AG04450 (cell line): Measurements from ENCODE around the gene ST6GALNAC2. TPM values are rescaled to one million over a fixed set of nuclear protein-coding genes. Genes with fewer than 3 reads are reported as not detected.

Experiments used
- CTCF ChIA-PET: fragments of 300-600, 350-600 bp; formaldehyde crosslinking; extraction: SDS; loops from one replicate; lab custom pipeline; 2022; ENCODE audit warnings: antibody characterized with exemption, inconsistent platforms; lab: Charles Lee
- POLR2A ChIA-PET: fragments of 350-600 bp; formaldehyde crosslinking; extraction: SDS; loops from one replicate; lab custom pipeline; 2021; ENCODE audit warnings: antibody characterized with exemption, inconsistent platforms; lab: Yijun Ruan, JAX
- DNase-seq: peaks from one replicate; pipeline ENCODE4 v3.0.0-alpha.2; 2011; ENCODE audit warnings: low read depth, low spot score
- H3K27ac ChIP-seq: one replicate; pipeline ENCODE4 v1.5.1; 2012; ENCODE audit warnings: low read depth, low read length, control low read depth
- H3K27me3 ChIP-seq: one replicate; pipeline ENCODE4 v1.6.0; 2012; ENCODE audit warnings: low read length; ENCODE audit not compliant: control insufficient read depth, insufficient read depth
- H3K4me3 ChIP-seq: 2 replicates; pipeline ENCODE4 v1.5.1; 2011; ENCODE audit warnings: mild to moderate bottlenecking, low read depth, low read length, control low read depth
- H3K9me3 ChIP-seq: 2 replicates; pipeline ENCODE4 v1.5.1; 2012; ENCODE audit warnings: low read length; ENCODE audit not compliant: control insufficient read depth, insufficient read depth
- CTCF ChIP-seq: IDR thresholded peaks from 2 replicates; pipeline ENCODE4 v1.5.1; 2011; ENCODE audit warnings: low read depth, low read length, control low read depth, inconsistent platforms
- polyA plus RNA-seq: library from polyadenylated mRNA; depleted of rRNA; stranded (reverse); fragments of >200 nt; gene quantifications from 2 replicates; pipeline ENCODE4 v1.2.3, GENCODE V29; 2011

ST6GALNAC2 gene
- polyA plus RNA-seq, 1 experiment, result 0.36 TPM

- ChIA-PET CTCF (interaction anchor here (0.6 to 2.0 kb wide), 4 partner anchors 16 to 61 kb away, joined by 3 to 9 read pairs (median 5); no protein-coding TSS in a partner anchor), POLR2A (interaction anchor here (0.9 to 1.3 kb wide), 3 partner anchors 106 to 175 kb away, joined by 3 to 4 read pairs (median 3); partner anchors contain the start of gene SRSF2)
- H3K9me3 ChIP-seq, result no peaks in the 10 kb centered on the region
- no peak overlapping the region for H3K4me3 ChIP-seq
- H3K27ac ChIP-seq, result peak overlapping the region; percentile 11
- DNase-seq, result peak; percentile 72
- no peaks in the 10 kb centered on the region for H3K27me3 ChIP-seq
- TF ChIP-seq CTCF, result no peak
Observed at GRCh38 chr17:76562734-76563148, 22.9 kb downstream of the ST6GALNAC2 start.

GRCh38 chr17:76561799-76562268 is 23.8 kb downstream of the ST6GALNAC2 start:
- H3K4me3 ChIP-seq, result peak overlapping the region; percentile 1; the same call in 1 of the 2 replicates
- POLR2A ChIA-PET, result interaction anchor here (1.2 to 1.3 kb wide), 2 partner anchors 107 to 175 kb away, joined by 3 read pairs; partner anchors contain the start of gene SRSF2
- CTCF ChIA-PET, result interaction anchor here (1.4 to 1.7 kb wide), 2 partner anchors 15 to 39 kb away, joined by 4 to 6 read pairs; no protein-coding TSS in a partner anchor

GRCh38 chr17:76561332-76561731 is 24.3 kb downstream of the ST6GALNAC2 start:
- H3K27ac ChIP-seq, result peak overlapping the region; percentile 43
- ChIA-PET CTCF (interaction anchor here (1.4 to 2.2 kb wide), 3 partner anchors 15 to 62 kb away, joined by 4 to 8 read pairs (median 6); no protein-coding TSS in a partner anchor), POLR2A (interaction anchor here (0.6 to 1.3 kb wide), 3 partner anchors 29 to 176 kb away, joined by 3 to 7 read pairs (median 3); partner anchors contain the start of gene SRSF2)
- no peak for TF ChIP-seq CTCF
- H3K9me3 ChIP-seq, result no peaks in the 10 kb centered on the region
- H3K4me3 ChIP-seq, result peak overlapping the region; percentile 11
- no peaks in the 10 kb centered on the region for H3K27me3 ChIP-seq
- no peak for DNase-seq

More at GRCh38 chr17:76561799-76562268, 23.8 kb downstream of the ST6GALNAC2 start:
- H3K27me3 ChIP-seq, result no peaks in the 10 kb centered on the region
- no peak for DNase-seq
- no peaks in the 10 kb centered on the region for H3K9me3 ChIP-seq
- no peak for TF ChIP-seq CTCF
- peak overlapping the region; percentile 52 for H3K27ac ChIP-seq

GRCh38 chr17:76560877-76561221 is 24.8 kb downstream of the ST6GALNAC2 start:
- TF ChIP-seq CTCF, result no peak
- H3K27me3 ChIP-seq, result no peaks in the 10 kb centered on the region
- no peak overlapping the region for H3K27ac ChIP-seq
- no peak overlapping the region for H3K4me3 ChIP-seq
- H3K9me3 ChIP-seq, result no peaks in the 10 kb centered on the region
- ChIA-PET POLR2A (interaction anchor here (0.6 kb wide), 1 partner anchor 29 kb away, joined by 7 read pairs; no protein-coding TSS in a partner anchor), CTCF (interaction anchor here (1.2 to 2.2 kb wide), 5 partner anchors 38 to 154 kb away, joined by 3 to 9 read pairs (median 7); no protein-coding TSS in a partner anchor)
- no peak for DNase-seq
